OCI-LY7 (cell line): Measurements from ENCODE around the gene AOAH. TPM values are rescaled to one million over a fixed set of nuclear protein-coding genes. Genes with fewer than 3 reads are reported as not detected.

ENCODE experiments used
- Bru-seq: library from RNA; stranded (reverse); fragments of 400-500 nt; gene quantifications from one replicate; lab custom pipeline; 2021; lab: Mats Ljungman, UMichigan
- BruChase-seq, 2 experiments: library from RNA; stranded (reverse); fragments of 400-500 nt; gene quantifications; one replicate each; lab custom pipeline; 2021; lab: Mats Ljungman, UMichigan
- BruUV-seq: library from RNA; stranded (reverse); fragments of 400-500 nt; replicated peaks from 2 replicates; lab custom pipeline; 2021; lab: Mats Ljungman, UMichigan
- CTCF ChIA-PET: fragments of 300-600 bp; sonication (Branson Sonifier 250); formaldehyde crosslinking; loops from one replicate; lab custom pipeline; 2022; ENCODE audit warnings: antibody characterized with exemption; ENCODE audit not compliant: unreplicated experiment; lab: Charles Lee
- POLR2A ChIA-PET: fragments of 300-600 bp; sonication (Branson Sonifier 250); formaldehyde crosslinking; loops from one replicate; lab custom pipeline; 2022; ENCODE audit warnings: antibody characterized with exemption; lab: Charles Lee
- DNase-seq: peaks from one replicate; pipeline ENCODE4 v3.0.0-alpha.2; 2015; ENCODE audit warnings: low spot score
- H2AFZ ChIP-seq: fragments of 200-600 bp; sonication (generic), shearing (Covaris generic); 2 replicates; pipeline ENCODE4 v1.6.1; 2014; ENCODE audit warnings: mild to moderate bottlenecking, antibody characterized with exemption, low read length, moderate library complexity
- H3K27ac ChIP-seq: fragments of 200-600 bp; sonication (generic); 2 replicates; pipeline ENCODE4 v1.5.1; 2014; ENCODE audit warnings: mixed run types, low read depth, mild to moderate bottlenecking, moderate library complexity, low read length, inconsistent platforms; ENCODE audit not compliant: poor library complexity, severe bottlenecking
- H3K36me3 ChIP-seq: fragments of 200-600 bp; sonication (generic); 2 replicates; pipeline ENCODE4 v1.6.1; 2014; ENCODE audit warnings: mild to moderate bottlenecking, antibody characterized with exemption, low read length, moderate library complexity, mixed read lengths; ENCODE audit not compliant: insufficient read depth
- H3K4me1 ChIP-seq: fragments of 200-600 bp; sonication (generic); 2 replicates; pipeline ENCODE4 v1.5.1; 2014; ENCODE audit warnings: mild to moderate bottlenecking, low read length; ENCODE audit not compliant: insufficient read depth, poor library complexity, severe bottlenecking
- H3K4me2 ChIP-seq: fragments of 200-600 bp; sonication (generic); 2 replicates; pipeline ENCODE4 v1.6.1; 2014; ENCODE audit warnings: mild to moderate bottlenecking, low read length
- H3K4me3 ChIP-seq: fragments of 200-600 bp; sonication (generic); 2 replicates; pipeline ENCODE4 v1.5.1; 2014; ENCODE audit warnings: mild to moderate bottlenecking, low read depth, low read length; ENCODE audit not compliant: poor library complexity, severe bottlenecking
- H3K79me2 ChIP-seq: fragments of 200-600 bp; sonication (generic); 2 replicates; pipeline ENCODE4 v1.6.1; 2016; ENCODE audit warnings: low read depth, mild to moderate bottlenecking, low read length, moderate library complexity, mixed read lengths; ENCODE audit not compliant: insufficient read depth
- H3K9me2 ChIP-seq: fragments of 200-600 bp; sonication (generic); 2 replicates; pipeline ENCODE4 v1.6.1; 2016; ENCODE audit warnings: mild to moderate bottlenecking, low read length, mixed read lengths; ENCODE audit not compliant: insufficient read depth
- H3K9me3 ChIP-seq: fragments of 200-600 bp; sonication (generic); 2 replicates; pipeline ENCODE4 v1.6.1; 2014; ENCODE audit warnings: mild to moderate bottlenecking, mixed run types, low read length, mixed read lengths
- H4K20me1 ChIP-seq: fragments of 200-600 bp; sonication (generic); 2 replicates; pipeline ENCODE4 v1.6.1; 2014; ENCODE audit warnings: mild to moderate bottlenecking, antibody characterized with exemption, low read length, moderate library complexity, mixed read lengths; ENCODE audit not compliant: insufficient read depth
- CTCF ChIP-seq: fragments of 200-600 bp; sonication (generic); conservative IDR thresholded peaks from 2 replicates; pipeline ENCODE4 v1.5.1; 2014; ENCODE audit warnings: mild to moderate bottlenecking, antibody characterized with exemption, low read length, moderate library complexity, mixed read lengths
- EZH2phosphoT487 ChIP-seq: fragments of 200-600 bp; sonication (generic); IDR thresholded peaks from 2 replicates; pipeline ENCODE4 v1.6.1; 2018; ENCODE audit warnings: low read depth, borderline replicate concordance, mild to moderate bottlenecking, mixed run types, antibody characterized with exemption, low read length, moderate library complexity, mixed read lengths
- intact Hi-C: fragments of 100-400 bp; cut with micrococcal nuclease; formaldehyde crosslinking; loops from one replicate; pipeline ENCODE4 v1.10.0; 2022; ENCODE audit not compliant: unreplicated experiment
- long read RNA-seq: library from polyadenylated mRNA; stranded (forward); transcript quantifications from one replicate; pipeline ENCODE4 v2.0.0, GENCODE V29; 2022
- total RNA-seq, 2 experiments: library from RNA; depleted of rRNA in 1 of 2; stranded (reverse); fragments of >200 nt in 1 of 2; shearing (Covaris generic) in 1 of 2; gene quantifications; 2 replicates each; pipeline ENCODE4 v1.2.3, GENCODE V29; 2014 to 2022

Gene AOAH
- total RNA-seq (2014; rRNA removed; shearing (Covaris generic)) (0.13 and 0.18 TPM in 2 replicates), total RNA-seq (2022) (0.61 and 0.79 TPM in 2 replicates), Bru-seq, nascent RNA (percentile 23 among the genes with signal in this experiment), BruChase-seq, experiment 1, labeled RNA remaining after a 6-hour chase (percentile 14 among the genes with signal in this experiment), BruChase-seq, experiment 2, labeled RNA remaining after a 2-hour chase (percentile 20 among the genes with signal in this experiment)
- long read RNA-seq: 0 reads

- ChIA-PET POLR2A (no interaction called here), CTCF (no interaction called here)
- Histone ChIP-seq H3K4me3 (no peak within 1 kb of the TSS), H3K36me3 (no peaks in the 10 kb centered on the region), H3K27ac (no peak within 1 kb of the TSS), H3K9me3 (no peaks in the 10 kb centered on the region), H3K4me2 (no peak within 1 kb of the TSS), H3K79me2 (no peaks in the 10 kb centered on the region), H3K4me1 (no peaks in the 10 kb centered on the region), H3K9me2 (no peaks in the 10 kb centered on the region), H2AFZ (no peak within 1 kb of the TSS), H4K20me1 (no peaks in the 10 kb centered on the region)
- no TSS peak for BruUV-seq
- intact Hi-C loops: no loop called here
- no peak for DNase-seq
- TF ChIP-seq CTCF: no peak
- TF ChIP-seq EZH2phosphoT487: no peak
Measured at GRCh38 chr7:36723951-36724664, at the start of gene AOAH. Gene AOAH, minus strand, starts transcription at chr7:36724494. Its CDS starts 346 bp downstream, at chr7:36724148.

GRCh38 chr7:36766451-36766850, 42.2 kb upstream of the AOAH start:
- no peak overlapping the region for H2AFZ ChIP-seq
- no peak for DNase-seq
- no peak overlapping the region for H3K4me3 ChIP-seq
- TF ChIP-seq EZH2phosphoT487 (no peak), CTCF (no peak)
- ChIA-PET POLR2A (no interaction called here), CTCF (no interaction called here)
- no peaks in the 10 kb centered on the region for H3K9me2 ChIP-seq
- H3K4me1 ChIP-seq: no peaks in the 10 kb centered on the region
- no peak overlapping the region for H3K4me2 ChIP-seq
- intact Hi-C loops: no loop called here
- H4K20me1 ChIP-seq: no peaks in the 10 kb centered on the region
- no peak overlapping the region for H3K27ac ChIP-seq
- no TSS peak for BruUV-seq
- no peaks in the 10 kb centered on the region for H3K9me3 ChIP-seq
- H3K36me3 ChIP-seq: no peaks in the 10 kb centered on the region
- no peaks in the 10 kb centered on the region for H3K79me2 ChIP-seq

- H3K4me2 ChIP-seq: no peak overlapping the region
- no peaks in the 10 kb centered on the region for H3K4me1 ChIP-seq
- H3K27ac ChIP-seq: no peak overlapping the region
- no peaks in the 10 kb centered on the region for H4K20me1 ChIP-seq
- no peaks in the 10 kb centered on the region for H3K36me3 ChIP-seq
- no peak for TF ChIP-seq EZH2phosphoT487
- no peak for TF ChIP-seq CTCF
- H3K4me3 ChIP-seq: no peak overlapping the region
- CTCF ChIA-PET: no interaction called here
- no TSS peak for BruUV-seq
- POLR2A ChIA-PET: interaction anchor here (0.9 kb wide), 1 partner anchor 9 kb away, joined by 4 read pairs; no protein-coding TSS in a partner anchor
- H3K9me3 ChIP-seq: no peaks in the 10 kb centered on the region
- H2AFZ ChIP-seq: no peak overlapping the region
- DNase-seq: no peak
- intact Hi-C loops: no loop called here
- H3K79me2 ChIP-seq: no peaks in the 10 kb centered on the region
- no peaks in the 10 kb centered on the region for H3K9me2 ChIP-seq
Measured at GRCh38 chr7:36765605-36766004, 41.3 kb upstream of the AOAH start.
